ENCODE data around the gene UBALD2.

Gene UBALD2

GRCh38 chr17:76237859-76238313, 27.3 kb upstream of the UBALD2 start:
- H3K27me3 ChIP-seq, result peaks cover 0 to 29% of the 10 kb centered on the region in 2 donors
- H3K36me3 ChIP-seq, result no peaks in the 10 kb centered on the region
- H3K9me3 ChIP-seq, result no peaks in the 10 kb centered on the region
- H3K4me1 ChIP-seq, result peaks cover 0 to 21% (median 19%) of the 10 kb centered on the region in 4 donors
- intact Hi-C loops (cut with DNase I; ENCODE audit: low total_unique reads), result no loop called here
- no peak overlapping the region for H3K27ac ChIP-seq
- DNase-seq, result no peak
- TF ChIP-seq CTCF (IDR thresholded peaks at IDR 0.05), result no peak
- H3K4me3 ChIP-seq, result no peak overlapping the region

- DNase-seq, result no peak
- Histone ChIP-seq H3K27ac (no peak overlapping the region), H3K27me3 (peaks cover 0 to 40% of the 10 kb centered on the region in 2 donors), H3K9me3 (no peaks in the 10 kb centered on the region), H3K4me1 (peaks cover 0 to 21% (median 19%) of the 10 kb centered on the region in 4 donors), H3K4me3 (no peak overlapping the region), H3K36me3 (no peaks in the 10 kb centered on the region)
- intact Hi-C loops (cut with DNase I; ENCODE audit: low total_unique reads), result no loop called here
- no peak for TF ChIP-seq CTCF (IDR thresholded peaks at IDR 0.05)
These were observed 26.2 kb upstream of the UBALD2 start for GRCh38 chr17:76238847-76239537.

- Histone ChIP-seq H3K36me3 (no peaks in the 10 kb centered on the region), H3K9me3 (no peaks in the 10 kb centered on the region), H3K4me3 (peak overlapping the region; percentile 49 to 66), H3K27ac (no peak overlapping the region), H3K4me1 (peaks cover 0 to 21% (median 19%) of the 10 kb centered on the region in 4 donors), H3K27me3 (peaks cover 0 to 48% of the 10 kb centered on the region in 2 donors)
- no peak for TF ChIP-seq CTCF (IDR thresholded peaks at IDR 0.05)
- intact Hi-C loops (cut with DNase I; ENCODE audit: low total_unique reads), result no loop called here
- no peak for DNase-seq
These were observed 25.4 kb upstream of the UBALD2 start for GRCh38 chr17:76239538-76240274.

GRCh38 chr17:76240461-76241203, 24.5 kb upstream of the UBALD2 start, which contains the start of gene RNF157:
Gene RNF157, minus strand, starts transcription at chr17:76240493. Its CDS starts 253 bp downstream, at chr17:76240240.
- Histone ChIP-seq H3K27me3 (peaks cover 0 to 57% of the 10 kb centered on the region in 2 donors), H3K4me3 (peak within 1 kb of the TSS; percentile 49 to 66), H3K27ac (no peak within 1 kb of the TSS), H3K9me3 (no peaks in the 10 kb centered on the region), H3K36me3 (no peaks in the 10 kb centered on the region), H3K4me1 (peaks cover 0 to 21% (median 19%) of the 10 kb centered on the region in 4 donors)
- TF ChIP-seq CTCF (IDR thresholded peaks at IDR 0.05), result no peak
- intact Hi-C loops (cut with DNase I; ENCODE audit: low total_unique reads), result no loop called here
- DNase-seq, result peak in 1 of 2 donors; percentile 67

GRCh38 chr17:76241204-76241538, 24.0 kb upstream of the UBALD2 start:
- DNase-seq, result peak in 1 of 2 donors; percentile 52
- TF ChIP-seq CTCF (IDR thresholded peaks at IDR 0.05), result no peak
- Histone ChIP-seq H3K27ac (no peak overlapping the region), H3K4me3 (peak overlapping the region; percentile 49 to 66), H3K27me3 (peaks cover 0 to 62% of the 10 kb centered on the region in 2 donors), H3K4me1 (peaks cover 0 to 21% (median 19%) of the 10 kb centered on the region in 4 donors), H3K9me3 (no peaks in the 10 kb centered on the region), H3K36me3 (no peaks in the 10 kb centered on the region)
- intact Hi-C loops (cut with DNase I; ENCODE audit: low total_unique reads), result no loop called here
